Activated T-cell treated with anti-CD3 and anti-CD28 coated beads for 4 hours (primary cell): ENCODE results near the gene ETV2.
"Not testable (repeated sequence)": the region's sequence is repeated elsewhere in the genome, so short reads cannot be mapped to it uniquely, and the experiment has no call there.

ENCODE experiments used
- DNase-seq: peaks from one replicate; pipeline ENCODE4 v3.0.0-alpha.2; 2020

ETV2 gene

GRCh38 chr19:35628565-35629331 lies 12.8 kb upstream of the ETV2 start, which contains the start of gene RBM42:
TSS of gene RBM42 (plus strand) at chr19:35629036. CDS start at chr19:35629154, 118 bp downstream.
- peak; percentile 98 for DNase-seq

DNA sequence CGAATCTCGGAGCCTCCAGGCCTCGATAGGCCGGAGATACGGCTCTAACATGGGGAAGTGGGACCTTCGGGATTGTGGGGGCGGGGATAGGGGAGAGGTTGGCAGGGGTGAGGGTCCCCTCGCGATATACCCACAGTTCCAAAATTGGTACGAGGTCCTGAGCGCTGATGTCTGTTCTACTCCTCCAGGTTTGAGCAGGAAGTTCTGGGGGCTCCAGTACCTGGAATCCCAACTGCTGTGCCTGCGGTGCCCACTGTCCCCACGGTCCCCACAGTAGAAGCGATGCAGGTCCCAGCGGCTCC lies 12.3 kb upstream of the ETV2 start:
- no peak for DNase-seq

- DNase-seq: no peak
Measured at GRCh38 chr19:35633727-35634440, 7.7 kb upstream of the ETV2 start.

- no peak for DNase-seq
Measured at GRCh38 chr19:35636651-35637050, 4.9 kb upstream of the ETV2 start.

GRCh38 chr19:35637165-35637564 lies 4.4 kb upstream of the ETV2 start:
- DNase-seq: no peak

GRCh38 chr19:35639321-35639639 lies 2.3 kb upstream of the ETV2 start:
- no peak for DNase-seq

GRCh38 chr19:35639863-35640262 lies 1.7 kb upstream of the ETV2 start:
- DNase-seq: no peak

DNA sequence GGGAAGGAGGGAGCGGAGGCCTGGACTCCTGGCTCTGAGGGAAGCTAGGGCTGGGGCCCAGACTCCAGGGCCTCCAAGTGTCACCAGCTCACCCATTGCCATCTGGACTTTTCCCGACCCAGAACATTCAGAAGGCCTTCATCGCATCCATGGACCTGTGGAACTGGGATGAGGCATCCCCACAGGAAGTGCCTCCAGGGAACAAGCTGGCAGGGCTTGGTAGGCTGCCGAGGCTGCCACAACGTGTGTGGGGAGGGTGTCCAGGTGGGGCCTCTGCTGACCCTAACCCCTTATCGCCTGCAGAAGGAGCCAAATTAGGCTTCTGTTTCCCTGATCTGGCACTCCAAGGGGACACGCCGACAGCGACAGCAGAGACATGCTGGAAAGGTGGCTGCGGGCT lies 767 bp downstream of the ETV2 start:
- no peak for DNase-seq

- no peak for DNase-seq
Measured at GRCh38 chr19:35642798-35643254, 1.3 kb downstream of the ETV2 start.

DNA sequence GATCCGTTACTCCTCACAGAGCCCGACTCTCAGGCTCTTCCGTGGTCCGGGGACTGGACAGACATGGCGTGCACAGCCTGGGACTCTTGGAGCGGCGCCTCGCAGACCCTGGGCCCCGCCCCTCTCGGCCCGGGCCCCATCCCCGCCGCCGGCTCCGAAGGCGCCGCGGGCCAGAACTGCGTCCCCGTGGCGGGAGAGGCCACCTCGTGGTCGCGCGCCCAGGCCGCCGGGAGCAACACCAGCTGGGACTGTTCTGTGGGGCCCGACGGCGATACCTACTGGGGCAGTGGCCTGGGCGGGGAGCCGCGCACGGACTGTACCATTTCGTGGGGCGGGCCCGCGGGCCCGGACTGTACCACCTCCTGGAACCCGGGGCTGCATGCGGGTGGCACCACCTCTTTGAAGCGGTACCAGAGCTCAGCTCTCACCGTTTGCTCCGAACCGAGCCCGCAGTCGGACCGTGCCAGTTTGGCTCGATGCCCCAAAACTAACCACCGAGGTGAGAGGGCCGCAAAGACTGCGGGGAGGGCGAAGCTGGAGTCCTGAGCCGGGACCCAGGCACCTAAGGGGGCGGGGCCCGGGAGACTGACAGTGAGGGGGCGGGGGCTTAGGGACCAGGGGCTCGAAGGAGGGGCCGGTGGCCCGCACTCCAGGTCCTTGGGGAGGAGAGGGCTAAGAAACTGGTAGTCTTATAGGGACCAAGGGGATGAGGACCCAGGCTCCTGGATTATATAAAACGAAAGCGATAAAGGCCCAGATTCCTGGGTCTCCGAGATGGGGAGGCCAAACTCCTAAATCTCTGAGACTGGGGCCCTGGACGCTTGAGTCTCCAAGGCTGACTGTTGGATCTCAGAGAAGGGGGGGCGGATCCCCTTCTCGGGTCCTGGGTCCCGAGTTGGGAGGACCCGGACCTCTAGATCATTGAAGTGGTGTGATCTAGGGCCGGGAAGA lies 2.0 kb downstream of the ETV2 start:
- DNase-seq: peak; percentile 69

DNA sequence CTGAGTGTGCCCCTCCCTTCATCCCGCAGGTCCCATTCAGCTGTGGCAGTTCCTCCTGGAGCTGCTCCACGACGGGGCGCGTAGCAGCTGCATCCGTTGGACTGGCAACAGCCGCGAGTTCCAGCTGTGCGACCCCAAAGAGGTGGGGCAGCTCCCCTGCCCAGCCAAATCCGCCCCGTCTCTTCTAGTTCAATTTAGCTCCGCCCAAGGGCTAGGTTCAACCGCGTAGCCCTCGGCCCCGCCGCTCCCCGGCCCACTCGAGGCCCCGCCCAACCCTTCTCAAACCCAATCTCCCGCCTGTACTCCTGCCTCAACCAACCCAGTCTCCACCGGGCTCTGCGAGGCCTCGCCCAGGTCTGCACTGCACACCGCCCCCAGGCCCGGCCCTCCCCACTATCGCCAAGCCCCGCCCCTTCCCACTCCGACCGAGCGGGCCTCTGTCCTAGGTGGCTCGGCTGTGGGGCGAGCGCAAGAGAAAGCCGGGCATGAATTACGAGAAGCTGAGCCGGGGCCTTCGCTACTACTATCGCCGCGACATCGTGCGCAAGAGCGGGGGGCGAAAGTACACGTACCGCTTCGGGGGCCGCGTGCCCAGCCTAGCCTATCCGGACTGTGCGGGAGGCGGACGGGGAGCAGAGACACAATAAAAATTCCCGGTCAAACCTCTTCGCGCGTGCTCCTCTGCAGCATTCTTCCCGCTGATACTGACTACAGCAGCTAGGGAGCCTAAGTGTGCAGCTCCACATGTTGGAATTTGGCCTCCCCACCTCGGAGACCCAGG lies 2.9 kb downstream of the ETV2 start:
- DNase-seq: peak; percentile 85

DNA sequence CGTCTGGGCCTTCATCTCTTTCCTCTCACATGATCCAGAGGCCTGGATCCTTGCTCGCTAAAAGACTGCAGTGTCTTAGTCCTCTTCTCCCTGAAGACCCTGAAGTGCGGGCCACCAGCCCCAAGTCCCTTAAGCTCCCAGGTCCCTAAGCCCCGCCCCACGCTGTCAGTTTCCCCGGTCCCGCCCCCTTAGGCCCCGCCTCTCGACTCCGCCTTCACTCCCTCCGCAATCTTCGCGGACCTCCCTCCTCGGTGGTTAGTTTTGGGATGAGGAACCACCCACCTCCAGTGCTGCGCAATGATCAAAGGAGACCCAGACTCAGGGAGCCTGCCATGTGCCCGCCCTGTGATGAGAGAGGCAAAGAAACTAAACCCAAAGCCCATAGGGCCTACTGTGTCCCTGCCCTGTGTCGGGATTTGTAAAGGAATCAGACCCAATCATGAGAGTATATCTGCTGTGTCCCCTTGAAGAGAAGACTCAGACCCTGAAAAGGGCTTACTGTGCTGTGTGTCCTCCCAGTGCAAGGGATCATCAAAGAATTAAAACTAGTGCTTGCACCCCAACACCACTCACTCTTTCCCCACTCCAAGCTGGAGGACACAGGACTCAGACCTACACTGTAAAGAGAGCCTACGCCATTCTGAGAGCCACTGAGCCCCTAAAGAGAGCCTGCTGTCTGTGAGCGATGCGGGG lies 3.6 kb downstream of the ETV2 start:
- DNase-seq: peak; percentile 77

- DNase-seq: no peak
Measured at GRCh38 chr19:35645680-35646511, 4.4 kb downstream of the ETV2 start.

- DNase-seq: peak; percentile 84
Measured at GRCh38 chr19:35648017-35648961, 6.7 kb downstream of the ETV2 start, which contains the start of gene COX6B1. TSS of gene COX6B1 (plus strand) at chr19:35648323. CDS start at chr19:35651244, 2,921 bp downstream.

DNA sequence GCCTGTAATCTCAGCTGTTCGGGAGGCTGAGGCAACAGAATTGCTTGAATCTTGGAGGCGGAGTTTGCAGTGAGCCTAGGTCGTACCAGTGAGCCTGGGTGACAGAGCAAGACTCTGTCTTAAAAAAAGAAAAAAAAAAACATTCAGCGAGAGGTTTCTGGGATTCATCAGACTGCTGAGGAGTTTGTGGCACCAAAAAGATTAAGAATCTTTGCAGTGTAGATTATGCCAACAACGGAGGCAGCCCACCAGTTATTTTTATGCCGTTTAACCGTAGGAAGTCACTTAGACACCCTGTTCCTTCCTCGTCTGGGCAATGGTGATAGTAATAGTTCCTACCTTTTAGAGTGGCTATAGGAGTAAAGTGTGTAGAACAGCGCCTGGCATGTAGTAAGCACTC lies 9.0 kb downstream of the ETV2 start:
- no peak for DNase-seq

DNA sequence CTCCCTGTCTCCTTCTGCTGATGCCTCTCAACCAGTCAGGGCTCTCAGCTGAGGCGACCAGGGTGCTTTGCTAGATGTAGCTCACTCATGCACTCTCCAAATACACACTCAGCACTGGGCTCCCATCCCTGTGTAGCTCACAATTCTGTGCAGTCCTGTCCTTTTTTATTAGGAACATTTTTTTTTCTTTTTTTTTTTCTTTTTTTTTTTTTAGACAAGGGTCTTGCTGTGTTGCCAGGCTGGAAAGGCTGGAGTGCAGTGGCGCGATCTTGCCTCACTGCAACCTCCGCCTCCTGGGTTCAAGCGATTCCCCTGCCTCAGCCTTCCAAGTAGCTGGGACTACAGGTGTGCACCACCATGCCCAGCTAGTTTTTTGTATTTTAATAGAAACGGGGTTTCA lies 13.3 kb downstream of the ETV2 start:
- DNase-seq: not testable (repeated sequence)

DNA sequence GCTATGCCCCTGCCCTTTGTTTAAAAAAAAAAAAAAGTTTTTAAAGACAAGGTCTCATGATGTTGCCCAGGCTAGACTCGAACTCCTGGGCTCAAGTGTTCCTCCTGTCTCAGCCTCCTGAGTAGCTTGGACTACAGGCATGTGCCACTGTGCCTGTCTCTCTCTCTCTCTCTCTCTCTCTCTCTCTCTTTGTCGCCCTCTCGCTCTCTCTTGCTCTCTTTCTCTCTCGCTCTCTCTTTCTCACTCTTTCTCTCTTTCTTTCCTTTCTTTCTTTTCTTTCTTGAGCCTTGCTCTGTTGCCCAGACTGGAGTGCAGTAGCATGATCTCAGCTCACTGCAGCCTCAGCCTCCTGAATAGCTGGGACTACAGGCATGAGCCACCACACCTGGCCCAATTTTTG lies 14.1 kb downstream of the ETV2 start:
- no peak for DNase-seq

GRCh38 chr19:35656700-35657099 lies 15.2 kb downstream of the ETV2 start:
- no peak for DNase-seq

DNA sequence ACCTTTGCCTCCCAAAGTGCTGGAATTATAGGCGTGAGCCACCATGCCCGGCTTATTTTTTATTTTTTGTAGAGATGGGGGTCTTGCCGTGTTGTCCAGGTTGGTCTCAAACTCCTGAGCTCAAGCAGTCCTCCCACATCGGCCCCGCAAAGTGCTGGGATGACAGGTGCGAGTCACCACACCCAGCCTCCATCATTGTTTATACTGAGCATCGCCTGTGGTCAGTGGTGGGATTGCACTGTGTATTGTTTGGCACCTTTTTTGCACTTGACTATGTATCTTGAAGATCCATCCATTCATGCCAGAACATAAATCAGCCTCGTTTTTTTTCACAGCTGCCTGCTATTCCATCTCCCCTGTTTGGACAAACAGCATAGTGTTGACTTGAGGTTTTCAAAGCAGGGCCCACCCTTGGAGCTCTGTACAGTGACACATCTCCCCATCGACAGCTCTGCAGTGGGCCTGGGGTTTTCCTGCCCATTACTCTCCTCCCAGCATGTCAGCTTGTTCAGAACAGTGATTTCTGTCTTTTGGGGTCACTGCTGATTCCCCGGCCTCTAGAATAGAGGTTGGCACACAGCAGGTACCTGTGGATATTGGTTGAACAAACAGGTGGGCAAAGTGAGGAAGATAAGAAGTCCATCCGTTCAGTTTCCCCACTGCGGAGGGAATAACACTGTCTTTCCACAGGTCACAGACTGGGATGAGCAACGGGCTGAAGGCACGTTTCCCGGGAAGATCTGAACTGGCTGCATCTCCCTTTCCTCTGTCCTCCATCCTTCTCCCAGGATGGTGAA lies 16.6 kb downstream of the ETV2 start:
- DNase-seq: no peak
